Hematopoietic multipotent progenitor cell treated with erythropoietin and hydrocortisone succinate and interleukin-3 and kit ligand, for 8 days (in vitro differentiated cells): ENCODE data around the gene ESYT2.
A peak's percentile ranks its signal among the peaks of the same experiment; 100 is the strongest.

Experiments
- DNase-seq: peaks from one replicate; pipeline ENCODE4 v3.0.0-alpha.2; 2015

ESYT2 gene

GRCh38 chr7:158740013-158740656 lies 89.2 kb downstream of the ESYT2 start:
- DNase-seq = peak; percentile 9

GRCh38 chr7:158738841-158739240 lies 90.5 kb downstream of the ESYT2 start:
- DNase-seq = no peak

- DNase-seq = no peak
Observed at GRCh38 chr7:158737064-158737695, 92.1 kb downstream of the ESYT2 start.

- DNase-seq = no peak
Observed at GRCh38 chr7:158735935-158736334, 93.4 kb downstream of the ESYT2 start.

- DNase-seq = no peak
Observed at GRCh38 chr7:158734861-158735260, 94.4 kb downstream of the ESYT2 start.

- DNase-seq = no peak
Observed at GRCh38 chr7:158733775-158734494, 95.4 kb downstream of the ESYT2 start.

- DNase-seq = no peak
Observed at GRCh38 chr7:158733220-158733519, 96.1 kb downstream of the ESYT2 start.

- DNase-seq = no peak
Observed at GRCh38 chr7:158732494-158733219, 96.7 kb downstream of the ESYT2 start.

GRCh38 chr7:158731761-158732160 lies 97.5 kb downstream of the ESYT2 start:
- DNase-seq = no peak

GRCh38 chr7:158730383-158731346 lies 98.6 kb downstream of the ESYT2 start:
- no peak for DNase-seq

GRCh38 chr7:158729646-158730382 lies 99.5 kb downstream of the ESYT2 start:
- no peak for DNase-seq

GRCh38 chr7:158728911-158729645 lies 100.2 kb downstream of the ESYT2 start:
- no peak for DNase-seq

GRCh38 chr7:158727690-158728089 lies 101.6 kb downstream of the ESYT2 start:
- DNase-seq = no peak

- no peak for DNase-seq
Observed at GRCh38 chr7:158726277-158726807, 103.0 kb downstream of the ESYT2 start.

GRCh38 chr7:158725506-158725800 lies 103.9 kb downstream of the ESYT2 start:
- DNase-seq = no peak

- DNase-seq = no peak
Observed at GRCh38 chr7:158724658-158725505, 104.4 kb downstream of the ESYT2 start.

GRCh38 chr7:158723714-158724385 lies 105.5 kb downstream of the ESYT2 start:
- no peak for DNase-seq

- DNase-seq = no peak
Observed at GRCh38 chr7:158723266-158723665, 106.0 kb downstream of the ESYT2 start.

- no peak for DNase-seq
Observed at GRCh38 chr7:158722574-158723237, 106.6 kb downstream of the ESYT2 start.
